Keratinocyte (primary cell): Measurements from ENCODE around the gene TMEM181. TPM values are rescaled to one million over a fixed set of nuclear protein-coding genes. Genes with fewer than 3 reads are reported as not detected.

Experiments used
- DNase-seq: peaks from one replicate; pipeline ENCODE4 v3.0.0-alpha.2; 2011; ENCODE audit warnings: low read depth, missing footprints, low spot score
- FAIRE-seq: peaks from 2 replicates; lab custom pipeline; 2011; peaks lifted over from hg19 to GRCh38; lab: Jason Lieb, UNC
- H2AFZ ChIP-seq: 2 replicates; pipeline ENCODE4 v1.6.0; 2012; ENCODE audit warnings: low read length, control low read depth, inconsistent platforms; ENCODE audit not compliant: control insufficient read depth
- H3K27ac ChIP-seq: 2 replicates; pipeline ENCODE4 v1.5.1; 2011; ENCODE audit warnings: low read length; ENCODE audit not compliant: control insufficient read depth, insufficient read depth
- H3K27me3 ChIP-seq: 3 replicates; pipeline ENCODE4 v1.6.0; 2011; ENCODE audit warnings: low read length; ENCODE audit not compliant: control insufficient read depth, insufficient read depth; ENCODE audit errors: extremely low read depth
- H3K36me3 ChIP-seq, 2 experiments: 2 replicates in 1 of 2; 3 replicates in 1 of 2; pipeline ENCODE4 v1.5.1; 2011; ENCODE audit warnings: low read length in 2 of 2, mild to moderate bottlenecking in 1 of 2; ENCODE audit not compliant: control insufficient read depth in 2 of 2, insufficient read depth in 2 of 2; ENCODE audit errors: extremely low read depth in 1 of 2
- H3K4me1 ChIP-seq: 3 replicates; pipeline ENCODE4 v1.5.1; 2011; ENCODE audit warnings: low read length; ENCODE audit not compliant: control insufficient read depth, insufficient read depth; ENCODE audit errors: extremely low read depth
- H3K4me2 ChIP-seq: 3 replicates; pipeline ENCODE4 v1.6.0; 2011; ENCODE audit warnings: low read depth, low read length; ENCODE audit not compliant: control insufficient read depth, insufficient read depth; ENCODE audit errors: extremely low read depth
- H3K4me3 ChIP-seq, 3 experiments: fragments of 200-600 bp in 1 of 3; sonication (generic) in 1 of 3; 2 replicates in 2 of 3; 3 replicates in 1 of 3; pipeline ENCODE4 v1.5.1; 2011 to 2016; ENCODE audit warnings: low read length in 3 of 3, mild to moderate bottlenecking in 3 of 3, control low read depth in 2 of 3, inconsistent platforms in 1 of 3, low read depth in 1 of 3, mixed read lengths in 1 of 3, mixed run types in 1 of 3, moderate library complexity in 1 of 3; ENCODE audit not compliant: control insufficient read depth in 2 of 3, insufficient read depth in 2 of 3; ENCODE audit errors: extremely low read depth in 1 of 3
- H3K79me2 ChIP-seq: 2 replicates; pipeline ENCODE4 v1.6.0; 2012; ENCODE audit warnings: low read length; ENCODE audit not compliant: control insufficient read depth, insufficient read depth
- H3K9ac ChIP-seq: 3 replicates; pipeline ENCODE4 v1.6.0; 2011; ENCODE audit warnings: low read length; ENCODE audit not compliant: control insufficient read depth, insufficient read depth; ENCODE audit errors: extremely low read depth
- H3K9me1 ChIP-seq: 3 replicates; pipeline ENCODE4 v1.6.0; 2011; ENCODE audit warnings: low read length; ENCODE audit not compliant: control insufficient read depth, insufficient read depth; ENCODE audit errors: extremely low read depth
- H3K9me3 ChIP-seq: 2 replicates; pipeline ENCODE4 v1.5.1; 2012; ENCODE audit warnings: low read depth, low read length; ENCODE audit not compliant: control insufficient read depth
- H4K20me1 ChIP-seq: 3 replicates; pipeline ENCODE4 v1.6.0; 2011; ENCODE audit warnings: low read length; ENCODE audit not compliant: control insufficient read depth, insufficient read depth; ENCODE audit errors: extremely low read depth
- CTCF ChIP-seq, 3 experiments: IDR thresholded peaks in 1 of 3; conservative IDR thresholded peaks in 1 of 3; optimal IDR thresholded peaks in 1 of 3; 2 replicates in 2 of 3; 3 replicates in 1 of 3; pipeline versions ENCODE3 to v1.5.1; 2011; ENCODE audit warnings: low read length in 3 of 3, mild to moderate bottlenecking in 3 of 3, moderate library complexity in 2 of 3, control low read depth in 1 of 3, inconsistent platforms in 1 of 3; ENCODE audit not compliant: insufficient read depth in 2 of 3; ENCODE audit errors: extremely low read depth in 1 of 3
- EZH2 ChIP-seq: IDR thresholded peaks from one replicate; pipeline ENCODE4 v1.6.1; 2012; ENCODE audit warnings: inconsistent platforms, mild to moderate bottlenecking, low read length, moderate library complexity
- dilution Hi-C: fragments of 300-500 bp; cut with MboI; formaldehyde crosslinking; loops from one replicate; pipeline ENCODE4 v1.7.0; 2020; ENCODE audit warnings: low sequenced_read_pairs; ENCODE audit not compliant: extremely low pct_ligation_motif_present
- polyA plus RNA-seq, 5 experiments: library from polyadenylated mRNA; depleted of rRNA in 3 of 5; stranded (reverse) in 3 of 5; stranded (forward) in 1 of 5; unstranded in 1 of 5; fragments of >200 nt; gene quantifications; 1 replicate in 1 of 5; 2 replicates in 3 of 5; 3 replicates in 1 of 5; pipeline versions ENCODE4 v1.2.1 to v1.2.3, GENCODE V29; 2011 to 2012; ENCODE audit warnings: missing spikeins in 2 of 5, low read depth in 1 of 5, low replicate concordance in 1 of 5

TMEM181 gene
- polyA plus RNA-seq, 1 donor (not counting 4 experiments of a cell fraction or from before 2014, with no cell fraction given): 31.9 TPM

GRCh38 chr6:158680481-158680880 is 120.6 kb downstream of the TMEM181 start:
- no peak for FAIRE-seq
- no peaks in the 10 kb centered on the region for H3K9me3 ChIP-seq
- no peak overlapping the region for H3K4me3 ChIP-seq
- no peak for TF ChIP-seq CTCF (optimal IDR thresholded peaks at IDR 0.05 in 1 of 3, IDR thresholded peaks at IDR 0.05 in 1 of 3, conservative IDR thresholded peaks at IDR 0.05 in 1 of 3; ENCODE audit: extremely low read depth in 1 of 3, insufficient read depth in 2 of 3, low read length in 3 of 3)
- TF ChIP-seq EZH2: no peak
- H3K36me3 ChIP-seq: no peaks in the 10 kb centered on the region
- H3K9ac ChIP-seq: no peak overlapping the region
- DNase-seq: no peak
- dilution Hi-C loops: no loop called here
- no peaks in the 10 kb centered on the region for H3K27me3 ChIP-seq
- H3K9me1 ChIP-seq: no peaks in the 10 kb centered on the region
- no peak overlapping the region for H2AFZ ChIP-seq
- H4K20me1 ChIP-seq: no peaks in the 10 kb centered on the region
- H3K27ac ChIP-seq: no peak overlapping the region
- no peaks in the 10 kb centered on the region for H3K79me2 ChIP-seq
- H3K4me2 ChIP-seq: no peak overlapping the region
- no peaks in the 10 kb centered on the region for H3K4me1 ChIP-seq

GRCh38 chr6:158684311-158684710 is 124.4 kb downstream of the TMEM181 start:
- Histone ChIP-seq H3K27me3 (no peaks in the 10 kb centered on the region), H3K9ac (no peak overlapping the region), H3K4me3 (no peak overlapping the region), H3K9me1 (no peaks in the 10 kb centered on the region), H3K79me2 (no peaks in the 10 kb centered on the region), H3K4me1 (peaks cover 15% of the 10 kb centered on the region), H2AFZ (no peak overlapping the region), H3K36me3 (no peaks in the 10 kb centered on the region), H3K27ac (no peak overlapping the region), H3K4me2 (no peak overlapping the region), H4K20me1 (no peaks in the 10 kb centered on the region), H3K9me3 (no peaks in the 10 kb centered on the region)
- FAIRE-seq (no peak), DNase-seq (no peak)
- dilution Hi-C loops: no loop called here
- no peak for TF ChIP-seq EZH2
- no peak for TF ChIP-seq CTCF (optimal IDR thresholded peaks at IDR 0.05 in 1 of 3, IDR thresholded peaks at IDR 0.05 in 1 of 3, conservative IDR thresholded peaks at IDR 0.05 in 1 of 3; ENCODE audit: extremely low read depth in 1 of 3, insufficient read depth in 2 of 3, low read length in 3 of 3)
